Fibroblast of pulmonary artery (primary cell): ENCODE results near the gene AXL.

Experiments used
- DNase-seq: peaks from one replicate; pipeline ENCODE4 v3.0.0-alpha.2; 2010; ENCODE audit warnings: low read depth
- H3K4me3 ChIP-seq: replicated peaks from 2 replicates; pipeline ENCODE4 v1.5.1; 2011; ENCODE audit warnings: low read depth, mild to moderate bottlenecking, control low read depth, low read length, moderate library complexity
- CTCF ChIP-seq: IDR thresholded peaks from 2 replicates; pipeline ENCODE4 v1.5.1; 2011; ENCODE audit warnings: mild to moderate bottlenecking, control low read depth, low read length, inconsistent platforms; ENCODE audit errors: missing control alignments

AXL gene

GRCh38 chr19:41299046-41299754 lies 80.2 kb downstream of the AXL start:
- no peak for TF ChIP-seq CTCF
- H3K4me3 ChIP-seq, result no peak overlapping the region
- DNase-seq, result no peak

- TF ChIP-seq CTCF, result no peak
- peak; percentile 67 for DNase-seq
- no peak overlapping the region for H3K4me3 ChIP-seq
Observed at GRCh38 chr19:41299755-41300089, 80.7 kb downstream of the AXL start.

GRCh38 chr19:41300555-41300954 lies 81.5 kb downstream of the AXL start:
- no peak for TF ChIP-seq CTCF
- no peak for DNase-seq
- no peak overlapping the region for H3K4me3 ChIP-seq

GRCh38 chr19:41302624-41303351 lies 83.8 kb downstream of the AXL start:
- TF ChIP-seq CTCF, result no peak
- H3K4me3 ChIP-seq, result no peak overlapping the region
- no peak for DNase-seq

- no peak overlapping the region for H3K4me3 ChIP-seq
- DNase-seq, result no peak
- TF ChIP-seq CTCF, result no peak
Observed at GRCh38 chr19:41303954-41304353, 84.9 kb downstream of the AXL start.

GRCh38 chr19:41304706-41305483 lies 85.9 kb downstream of the AXL start:
- no peak overlapping the region for H3K4me3 ChIP-seq
- no peak for TF ChIP-seq CTCF
- DNase-seq, result no peak
